HG03280 (cell line): ENCODE measurements around the gene PRR36.

Experiments
- ATAC-seq: cut with Tn5 transposase; IDR thresholded peaks from one replicate; pipeline ENCODE4 v1.9.1; 2021; ENCODE audit warnings: mild to moderate bottlenecking, moderate library complexity; ENCODE audit not compliant: unreplicated experiment

Gene PRR36

DNA sequence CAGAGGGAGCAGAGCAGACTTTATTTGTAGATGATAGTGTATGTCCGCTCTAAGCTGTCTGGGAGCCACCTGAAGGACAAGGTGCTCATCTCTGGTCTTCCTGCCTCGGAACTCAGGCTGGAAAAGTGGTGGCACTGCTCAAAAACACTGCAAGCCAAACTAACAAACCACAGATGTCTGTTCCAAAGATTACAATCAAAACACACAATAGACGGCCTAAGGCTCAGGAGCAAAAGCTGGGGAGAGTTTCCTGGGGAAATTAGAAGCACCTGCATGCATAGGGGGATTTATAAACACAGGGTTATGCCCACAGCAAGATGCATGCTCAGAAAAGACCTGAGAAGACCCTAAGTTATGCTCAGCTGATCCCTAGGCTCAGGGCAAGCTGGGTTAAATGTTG is 53.6 kb downstream of the PRR36 start:
- ATAC-seq, result no peak

GRCh38 chr19:7819337-7819736 is 54.9 kb downstream of the PRR36 start:
- ATAC-seq, result no peak

- no peak for ATAC-seq
Observed at GRCh38 chr19:7818806-7819205, 55.4 kb downstream of the PRR36 start.
